Bronchial smooth muscle cell (primary cell): Measurements from ENCODE around the gene HPD. TPM values are rescaled to one million over a fixed set of nuclear protein-coding genes. Genes with fewer than 3 reads are reported as not detected.

ENCODE experiments used
- total RNA-seq: library from RNA; depleted of rRNA; stranded (reverse); fragments of >200 nt; gene quantifications from 2 replicates; pipeline ENCODE4 v1.2.1, GENCODE V29; 2014

Gene HPD
- total RNA-seq, result 0.60 and 1.7 TPM in 2 replicates

DNA sequence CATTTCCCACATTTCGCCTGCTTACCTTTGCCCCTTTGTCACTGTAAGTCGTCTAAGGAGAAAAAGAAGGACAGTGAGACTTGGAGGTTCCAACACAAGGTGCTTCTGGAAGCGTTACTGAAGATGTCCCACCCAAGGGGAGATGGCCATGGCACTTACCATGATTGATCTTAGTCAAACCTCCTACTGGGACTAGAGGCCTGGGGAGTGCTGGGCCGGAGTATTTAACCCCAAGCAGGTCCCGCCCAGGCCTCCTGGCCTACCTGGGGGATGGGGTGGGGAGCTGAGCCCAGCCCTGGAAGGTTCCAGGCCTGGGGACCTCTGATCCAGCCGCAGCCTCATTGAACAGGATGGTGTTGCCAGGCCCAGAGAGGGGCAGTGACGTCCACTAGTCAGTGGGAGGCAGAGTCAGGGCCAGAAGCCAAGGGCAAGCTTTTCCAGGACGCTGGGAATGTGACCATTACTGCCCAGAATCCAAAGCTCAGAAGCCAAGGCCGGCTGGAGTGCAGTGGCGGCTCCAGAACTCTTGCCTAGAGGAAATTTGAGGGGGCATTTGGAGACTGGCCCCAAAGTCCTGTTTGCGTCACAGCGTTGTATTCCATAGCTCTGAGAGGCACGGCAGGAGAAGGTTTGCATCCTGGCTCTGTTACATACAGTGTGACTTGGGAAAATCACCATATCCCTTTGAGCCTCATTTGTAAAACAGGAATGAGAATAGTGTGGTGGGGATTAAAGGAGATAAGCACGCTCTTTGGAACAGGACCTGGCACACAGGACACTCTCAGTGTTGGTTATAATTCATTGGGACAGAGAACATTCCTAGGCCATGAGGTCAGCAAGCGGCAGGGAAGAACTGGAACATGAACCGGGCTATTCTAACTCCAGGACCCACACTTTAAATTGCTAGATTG lies at the start of gene HPD:
TSS of gene HPD (minus strand) at position 198 of the 911 bp plus-strand sequence. CDS start at position 162, 36 bp downstream.

DNA sequence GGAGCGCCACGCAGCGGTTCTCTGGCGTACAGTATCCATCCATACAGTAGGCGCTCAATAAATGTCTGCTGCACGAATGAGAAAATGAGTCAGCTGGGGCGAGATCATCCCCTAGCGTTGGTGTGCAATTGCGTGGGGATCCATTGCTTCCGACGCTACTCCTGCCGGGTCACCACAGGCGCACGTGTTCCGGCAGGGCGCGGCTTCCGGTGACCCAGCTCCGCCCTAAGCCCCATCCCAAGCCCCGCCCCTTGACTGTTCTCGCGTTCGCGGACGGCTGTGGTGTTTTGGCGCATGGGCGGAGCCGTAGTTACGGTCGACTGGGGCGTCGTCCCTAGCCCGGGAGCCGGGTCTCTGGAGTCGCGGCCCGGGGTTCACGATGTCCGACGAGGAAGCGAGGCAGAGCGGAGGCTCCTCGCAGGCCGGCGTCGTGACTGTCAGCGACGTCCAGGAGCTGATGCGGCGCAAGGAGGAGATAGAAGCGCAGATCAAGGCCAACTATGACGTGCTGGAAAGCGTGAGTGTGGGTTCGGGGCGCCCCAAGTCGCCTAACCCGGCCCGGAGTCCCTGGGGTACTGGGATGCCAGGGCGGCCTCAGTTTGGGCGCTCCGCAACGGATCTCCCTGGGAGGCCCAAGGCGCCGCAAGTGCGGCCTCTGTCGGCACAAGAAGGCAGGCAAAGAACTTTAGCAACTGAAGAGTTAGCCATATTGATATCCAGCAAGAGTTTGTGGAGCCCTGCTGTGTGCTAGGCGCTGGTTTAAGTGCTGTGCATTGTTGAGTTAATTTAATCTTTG lies 30.0 kb upstream of the HPD start, which contains the start of gene PSMD9:
TSS of gene PSMD9 (plus strand) at position 313 of the 796 bp plus-strand sequence. CDS start at position 380, 67 bp downstream.

DNA sequence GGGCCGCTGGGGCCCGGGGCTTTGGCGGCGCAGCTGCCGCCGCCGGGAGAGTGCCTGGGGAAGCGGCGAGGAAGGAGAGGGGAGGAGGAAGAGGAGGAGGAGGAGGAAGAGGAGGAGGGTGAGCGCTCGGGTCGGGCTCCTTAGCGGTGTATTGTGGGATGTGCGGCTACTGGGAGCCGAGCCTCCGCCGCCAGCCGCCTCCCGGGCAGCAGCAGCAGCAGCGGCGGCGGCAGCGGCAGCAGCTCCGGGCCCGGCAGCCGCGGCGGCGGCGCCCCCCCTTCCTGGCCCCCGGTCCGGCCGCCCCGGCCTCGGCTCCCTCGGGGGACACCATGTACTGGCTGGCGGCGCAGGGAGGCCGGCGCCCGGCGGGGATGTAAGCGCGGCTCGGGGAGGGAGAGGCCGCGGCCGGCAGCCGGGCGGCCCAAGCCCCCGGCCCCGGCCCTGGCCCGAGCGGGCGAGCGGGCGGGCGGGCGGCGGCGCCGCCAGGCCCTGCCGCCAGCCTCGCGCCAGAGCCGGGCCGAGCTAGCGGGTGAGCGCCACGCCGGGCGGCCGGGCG lies 54.7 kb downstream of the HPD start, which contains the start of gene SETD1B:
TSS of gene SETD1B (plus strand) at position 149 of the 556 bp plus-strand sequence. CDS start 729 bp downstream, outside the sequence.

DNA sequence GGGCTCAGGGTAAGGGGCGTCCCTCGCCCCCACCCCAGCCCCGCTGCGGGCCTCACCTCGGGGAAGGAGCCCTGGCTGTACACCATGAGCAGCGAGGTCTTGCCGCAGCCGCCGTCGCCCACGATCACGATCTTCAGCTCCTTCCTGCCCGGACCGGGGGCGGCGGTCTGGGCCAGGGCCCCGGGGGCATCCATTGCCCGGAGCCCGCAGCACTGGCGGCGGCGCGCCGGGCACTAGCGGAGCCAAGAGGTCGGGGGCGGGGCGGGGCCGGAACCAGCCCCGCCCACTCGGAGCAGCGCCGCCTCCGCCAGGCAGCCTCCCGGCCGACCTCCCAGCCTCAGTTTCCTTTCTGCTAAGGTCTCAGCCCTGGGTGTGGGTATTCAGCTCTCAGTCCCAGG lies 65.2 kb downstream of the HPD start, which contains the start of gene RHOF:
TSS of gene RHOF (minus strand) at position 249 of the 398 bp plus-strand sequence. CDS start at position 194, 55 bp downstream.

Other genes starting within 250 kb of the HPD start
- gene ORAI1, start 232.3 kb downstream of the HPD start, total RNA-seq, result 5.0 and 5.4 TPM in 2 replicates
- gene MORN3, start 189.2 kb downstream of the HPD start, total RNA-seq, result 0.60 and 0.63 TPM in 2 replicates
- 6.1 and 7.6 TPM in 2 replicates for gene TMEM120B, start 146.1 kb downstream of the HPD start, total RNA-seq
- 2.7 and 4.6 TPM in 2 replicates for gene RHOF, start 65.2 kb downstream of the HPD start, total RNA-seq
- 2.0 and 4.3 TPM in 2 replicates for gene SETD1B, start 54.9 kb downstream of the HPD start, total RNA-seq
- 85.6 and 145 TPM in 2 replicates for gene PSMD9, start 29.9 kb upstream of the HPD start, total RNA-seq
- gene CFAP251, start 59.7 kb upstream of the HPD start, total RNA-seq, result 1.4 and 3.3 TPM in 2 replicates
- gene BCL7A, start 163.0 kb upstream of the HPD start, total RNA-seq, result 2.0 and 2.8 TPM in 2 replicates
- gene MLXIP, start 219.9 kb upstream of the HPD start, total RNA-seq, result 7.1 and 10.4 TPM in 2 replicates